Prostate gland (tissue), 2 donors: ENCODE results near the gene ATP1A1.

Experiments used
- POLR2A ChIP-seq: fragments of 450-650 bp; IDR thresholded peaks from one replicate; pipeline ENCODE4 v1.6.1; 2016; ENCODE audit warnings: antibody characterized with exemption, mild to moderate bottlenecking
- POLR2AphosphoS5 ChIP-seq: sonication (generic); formaldehyde crosslinking; IDR thresholded peaks from one replicate; pipeline ENCODE4 v1.6.1; 2017; ENCODE audit warnings: antibody characterized with exemption
- TF ChIP-seq, protein P1 (sequence below), 4 experiments: fragments of 200-600 bp in 2 of 4; fragments of 450-650 bp in 2 of 4; sonication (generic) in 2 of 4; IDR thresholded peaks; 1 replicate in 3 of 4; 2 replicates in 1 of 4; pipeline ENCODE4 v1.5.1; 2016 to 2019; ENCODE audit warnings: antibody characterized with exemption in 4 of 4, mild to moderate bottlenecking in 2 of 4, moderate library complexity in 2 of 4

DNA sequence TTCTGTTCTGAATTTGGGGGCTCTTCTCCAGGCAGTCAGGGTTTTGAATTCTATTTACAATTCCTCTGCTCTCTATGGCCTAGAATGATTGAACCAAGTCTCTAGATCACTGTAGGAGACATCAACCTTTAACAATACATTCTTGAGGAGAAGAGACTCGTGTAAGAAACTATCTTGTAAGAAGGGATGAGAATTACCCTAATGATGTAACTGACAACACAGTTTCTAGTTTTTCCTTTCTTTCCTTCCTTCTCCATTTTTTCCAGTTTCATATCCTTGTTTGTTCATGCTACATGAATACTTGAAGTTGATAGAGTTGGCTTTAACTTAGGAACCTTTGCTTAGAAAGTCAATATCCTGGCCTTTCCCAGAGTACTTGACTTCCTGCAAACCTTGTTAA, 1.3 kb upstream of the ATP1A1 start:
- TF ChIP-seq POLR2AphosphoS5 (no peak), POLR2A (no peak)
- TF ChIP-seq, protein P1, sequence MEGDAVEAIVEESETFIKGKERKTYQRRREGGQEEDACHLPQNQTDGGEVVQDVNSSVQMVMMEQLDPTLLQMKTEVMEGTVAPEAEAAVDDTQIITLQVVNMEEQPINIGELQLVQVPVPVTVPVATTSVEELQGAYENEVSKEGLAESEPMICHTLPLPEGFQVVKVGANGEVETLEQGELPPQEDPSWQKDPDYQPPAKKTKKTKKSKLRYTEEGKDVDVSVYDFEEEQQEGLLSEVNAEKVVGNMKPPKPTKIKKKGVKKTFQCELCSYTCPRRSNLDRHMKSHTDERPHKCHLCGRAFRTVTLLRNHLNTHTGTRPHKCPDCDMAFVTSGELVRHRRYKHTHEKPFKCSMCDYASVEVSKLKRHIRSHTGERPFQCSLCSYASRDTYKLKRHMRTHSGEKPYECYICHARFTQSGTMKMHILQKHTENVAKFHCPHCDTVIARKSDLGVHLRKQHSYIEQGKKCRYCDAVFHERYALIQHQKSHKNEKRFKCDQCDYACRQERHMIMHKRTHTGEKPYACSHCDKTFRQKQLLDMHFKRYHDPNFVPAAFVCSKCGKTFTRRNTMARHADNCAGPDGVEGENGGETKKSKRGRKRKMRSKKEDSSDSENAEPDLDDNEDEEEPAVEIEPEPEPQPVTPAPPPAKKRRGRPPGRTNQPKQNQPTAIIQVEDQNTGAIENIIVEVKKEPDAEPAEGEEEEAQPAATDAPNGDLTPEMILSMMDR (IDR thresholded peaks at IDR 0.05), result no peak
